ENCODE data around the gene SMARCC1.
"Not testable (repeated sequence)": the region's sequence is repeated elsewhere in the genome, so short reads cannot be mapped to it uniquely, and the experiment has no call there.

The SMARCC1 gene

DNA sequence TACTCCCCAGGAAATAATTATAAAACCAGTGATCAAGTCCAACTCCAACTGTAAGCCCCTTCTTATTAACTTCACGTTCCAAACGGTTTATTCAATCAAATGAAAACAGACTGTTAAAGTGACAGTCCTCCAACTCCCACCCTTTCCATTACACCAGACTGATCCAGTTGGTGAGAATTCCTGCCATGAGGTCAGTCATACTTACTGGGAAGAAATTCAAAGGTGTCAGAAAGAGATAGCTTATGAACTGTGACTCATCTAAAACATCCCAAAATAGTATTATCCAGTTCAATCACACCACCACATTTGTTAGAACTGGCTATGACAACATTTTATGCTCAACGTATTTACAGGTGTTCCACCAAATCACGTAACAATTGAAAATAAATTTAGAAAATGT, 19.5 kb downstream of the SMARCC1 start:
- no peak for DNase-seq

DNA sequence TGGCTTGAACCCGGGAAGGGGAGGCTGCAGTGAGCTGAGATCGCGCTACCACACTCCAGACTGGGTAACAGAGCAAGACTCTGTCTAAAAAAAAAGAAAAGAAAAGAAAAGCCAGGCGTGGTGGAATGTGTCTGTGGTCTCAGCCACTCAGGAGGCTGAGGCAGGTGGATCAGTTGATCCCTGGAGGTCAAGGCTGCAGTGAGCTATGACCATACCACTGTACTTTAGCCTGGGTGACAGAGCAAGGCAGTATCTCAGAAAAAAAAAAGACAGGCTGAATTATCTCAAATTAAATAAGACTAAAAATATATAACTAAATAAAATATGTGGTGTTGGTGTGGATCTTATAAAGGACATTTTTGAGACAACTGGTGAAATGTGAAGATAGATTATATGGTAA, 20.6 kb downstream of the SMARCC1 start:
- no peak for DNase-seq

DNA sequence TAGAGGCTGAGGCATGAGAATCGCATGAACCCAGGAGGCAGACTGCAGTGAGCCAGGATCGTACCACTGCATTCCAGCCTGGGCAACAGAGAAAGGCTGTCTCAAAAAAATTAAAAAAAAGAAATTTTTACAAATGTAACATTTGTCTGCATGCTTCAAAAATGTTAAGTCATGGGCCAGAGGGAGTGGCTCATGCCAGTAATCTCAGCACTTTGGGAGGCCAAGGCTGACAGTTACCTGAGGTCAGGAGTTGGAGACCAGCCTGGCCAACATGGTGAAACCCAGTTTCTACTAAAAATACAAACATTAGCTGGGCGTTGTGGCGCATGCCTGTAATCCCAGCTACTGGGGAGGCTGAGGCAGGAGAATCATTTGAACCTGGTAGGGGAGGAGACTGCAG, 21.5 kb downstream of the SMARCC1 start:
- DNase-seq: not testable (repeated sequence)

DNA sequence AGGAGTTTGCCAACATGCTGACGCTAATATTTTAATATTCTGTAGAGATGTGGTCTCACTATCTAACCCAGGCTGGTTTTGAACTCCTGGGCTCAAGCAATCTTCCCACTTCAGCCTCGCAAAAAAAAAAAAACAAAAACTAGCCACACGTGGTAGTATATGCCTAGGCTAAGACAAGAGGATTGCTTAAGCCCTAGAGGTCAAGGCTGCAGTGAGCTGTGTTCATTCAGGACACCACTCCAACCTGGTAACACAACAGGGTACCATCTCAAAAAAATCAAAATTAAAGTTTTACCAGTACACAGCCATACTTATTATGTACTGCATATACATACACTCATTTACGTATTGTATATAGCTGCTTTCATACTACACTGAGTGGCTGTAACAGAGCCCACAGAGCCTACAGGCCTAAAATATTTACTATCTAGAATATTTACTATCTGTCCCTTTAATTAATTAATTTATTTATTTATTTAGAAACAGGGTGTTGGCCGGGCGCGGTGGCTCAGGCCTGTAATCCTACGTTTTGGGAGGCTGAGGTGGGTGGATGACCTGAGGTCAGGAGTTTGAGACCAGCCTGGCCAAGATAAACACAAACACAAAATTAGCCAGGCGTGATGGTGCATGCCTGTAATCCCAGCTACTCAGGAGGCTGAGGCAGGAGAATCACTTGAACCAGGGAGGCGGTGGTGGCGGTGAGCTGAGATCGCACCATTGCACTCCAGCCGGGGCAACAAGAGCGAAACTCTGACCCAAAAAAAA, 23.2 kb downstream of the SMARCC1 start:
- DNase-seq: no peak

DNA sequence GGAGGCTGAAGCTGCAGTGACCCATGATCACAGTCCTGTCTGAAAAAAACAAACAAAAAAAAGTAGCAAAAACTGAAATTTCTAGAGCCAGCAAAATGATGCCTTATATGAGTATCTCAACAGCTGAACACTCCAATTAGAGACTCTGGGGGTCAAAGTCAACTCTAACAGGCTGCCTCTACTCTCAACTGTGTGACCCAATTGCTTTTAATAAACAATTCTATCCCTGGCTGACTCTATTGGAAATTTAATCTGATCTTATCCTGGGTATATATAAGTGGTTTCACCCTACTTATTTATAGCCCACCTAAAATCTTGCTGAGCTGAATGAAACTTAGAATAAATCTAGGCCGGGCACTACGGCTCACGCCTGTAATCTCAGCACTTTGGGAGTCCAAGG, 29.0 kb downstream of the SMARCC1 start:
- no peak for DNase-seq

DNA sequence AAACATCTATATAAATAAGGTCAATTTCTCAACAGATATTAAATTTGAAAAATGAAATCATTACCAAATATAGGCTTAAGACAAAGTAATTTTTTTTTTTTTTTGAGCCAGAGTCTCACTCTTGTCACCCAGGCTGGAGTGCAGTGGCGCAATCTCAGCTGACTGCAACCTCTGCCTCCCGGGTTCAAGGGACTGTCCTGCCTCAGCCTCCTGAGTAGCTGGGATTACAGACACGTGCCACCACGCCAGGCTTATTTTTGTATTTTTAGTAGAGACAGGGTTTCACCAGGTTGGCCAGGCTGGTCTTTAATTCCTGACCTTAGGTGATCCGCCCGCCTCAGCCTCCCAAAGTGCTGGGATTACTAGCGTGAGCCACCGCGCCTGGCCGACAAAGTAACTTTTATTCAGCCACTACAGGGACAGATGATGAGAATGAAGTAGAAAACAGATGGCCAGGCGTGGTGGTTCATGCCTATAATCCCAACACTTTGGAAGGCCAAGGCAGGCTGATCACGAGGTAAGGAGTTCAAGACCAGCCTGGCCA, 30.8 kb downstream of the SMARCC1 start:
- not testable (repeated sequence) for DNase-seq

DNA sequence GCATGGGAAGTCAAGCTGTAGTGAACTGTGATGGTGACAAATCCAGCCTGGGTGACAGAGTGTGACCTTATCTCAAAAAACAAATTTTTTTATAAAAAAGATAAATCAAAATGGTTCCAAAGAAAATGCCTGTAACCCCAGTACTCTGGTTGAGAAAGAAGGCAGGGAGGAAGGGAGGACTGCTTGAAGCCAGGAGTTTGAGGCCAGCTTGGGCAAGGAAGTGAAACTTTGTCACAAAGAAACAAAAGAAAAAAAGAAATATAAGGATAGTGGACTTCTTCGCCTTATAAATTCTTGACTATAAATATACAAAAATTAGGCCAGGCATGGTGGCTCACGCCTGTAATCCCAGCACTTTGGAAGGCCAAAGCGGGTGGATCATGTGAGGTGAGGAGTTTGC, 34.1 kb downstream of the SMARCC1 start:
- no peak for DNase-seq

DNA sequence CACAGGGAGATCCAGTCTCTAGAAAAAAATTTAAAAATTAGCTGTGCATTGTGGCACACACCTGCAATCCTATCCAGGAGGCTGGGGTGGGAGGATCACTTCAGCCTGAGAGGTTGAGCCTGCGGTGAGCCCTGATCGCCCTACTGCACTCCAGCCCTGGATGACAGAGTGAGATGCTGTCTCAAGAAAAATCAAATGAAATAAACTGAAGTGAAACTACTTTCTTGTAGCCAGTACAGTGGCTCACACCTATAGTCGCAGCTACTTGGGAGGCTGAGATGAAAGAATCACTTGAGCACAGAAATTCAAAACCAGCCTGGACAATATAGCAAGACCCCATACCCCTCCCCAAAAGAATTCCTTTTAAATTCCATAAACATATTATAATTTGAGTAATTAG, 35.4 kb downstream of the SMARCC1 start:
- DNase-seq: no peak

DNA sequence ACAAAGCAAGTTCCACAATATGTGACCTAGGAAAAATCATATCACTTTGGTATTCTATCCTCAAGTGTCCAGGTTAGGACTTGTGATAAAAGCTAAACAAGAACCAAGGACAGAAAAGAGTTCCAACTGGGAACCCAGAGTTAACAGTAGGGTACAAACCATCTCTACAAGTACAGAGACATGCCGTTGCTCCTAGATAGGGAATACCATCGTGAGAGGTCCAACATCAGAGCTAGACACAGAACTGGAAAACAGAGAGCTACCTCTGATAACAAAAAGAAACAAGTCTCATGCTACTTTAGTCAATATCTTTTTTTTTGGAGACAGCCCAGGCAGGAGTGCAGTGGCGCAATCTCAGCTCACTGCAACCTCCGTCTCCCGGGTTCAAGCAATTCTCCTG, 37.8 kb downstream of the SMARCC1 start:
- DNase-seq: no peak

DNA sequence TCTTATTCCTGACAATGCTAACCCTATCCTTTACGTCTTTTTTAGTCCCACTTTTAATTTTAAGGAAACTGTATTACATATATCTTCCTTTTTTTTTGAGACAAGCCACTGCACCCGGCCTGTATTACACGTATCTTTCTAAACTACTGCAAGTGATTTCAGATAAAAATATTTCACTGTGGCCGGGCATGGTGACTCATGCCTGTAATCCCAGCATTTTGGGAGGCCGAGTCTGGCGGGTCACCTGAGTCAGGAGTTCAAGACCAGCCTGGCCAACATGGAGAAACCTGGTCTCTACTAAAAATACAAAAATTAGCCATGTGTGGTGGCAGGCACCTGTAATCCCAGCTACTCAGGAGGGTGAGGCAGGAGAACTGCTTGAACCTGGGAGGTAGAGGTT, 38.3 kb downstream of the SMARCC1 start:
- DNase-seq: not testable (repeated sequence)

DNA sequence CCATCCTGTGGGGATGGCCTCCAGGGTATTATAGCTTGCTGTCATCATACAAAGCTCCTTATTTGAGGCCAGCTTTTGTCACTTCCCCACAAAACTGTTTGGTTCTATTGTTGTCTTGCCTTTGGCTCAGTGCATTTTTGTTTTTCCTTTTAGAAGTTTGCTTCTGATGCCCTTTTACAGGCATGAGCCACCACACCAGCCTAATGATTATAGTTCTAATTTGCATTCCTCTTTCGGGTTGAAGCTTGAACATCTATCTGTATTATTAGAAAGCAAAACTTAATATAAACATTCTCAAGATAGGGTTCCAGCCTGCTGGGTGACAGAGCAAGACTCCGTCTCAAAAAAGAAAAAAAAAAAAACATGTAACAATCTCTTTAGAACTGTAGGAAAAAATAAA, 39.8 kb downstream of the SMARCC1 start:
- no peak for DNase-seq

DNA sequence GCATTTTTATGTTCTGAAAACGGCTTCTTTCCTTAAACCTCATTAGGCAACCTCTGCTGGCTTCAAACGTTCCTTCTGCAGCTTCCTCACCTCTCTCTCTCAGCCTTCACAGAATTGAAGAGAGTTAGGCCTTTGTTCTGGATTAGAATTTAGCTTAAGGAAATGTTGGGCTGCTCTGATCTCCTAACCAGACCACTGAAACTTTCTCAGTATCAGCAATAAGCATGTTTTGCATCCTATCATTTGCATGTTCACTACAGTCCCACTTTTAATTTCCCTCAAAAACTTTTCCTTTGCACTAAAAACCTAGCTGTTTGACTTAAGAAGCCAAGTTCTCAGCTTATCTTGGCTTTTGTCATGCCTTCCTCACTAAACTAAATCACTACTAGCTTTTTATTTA, 49.5 kb downstream of the SMARCC1 start:
- DNase-seq: no peak

DNA sequence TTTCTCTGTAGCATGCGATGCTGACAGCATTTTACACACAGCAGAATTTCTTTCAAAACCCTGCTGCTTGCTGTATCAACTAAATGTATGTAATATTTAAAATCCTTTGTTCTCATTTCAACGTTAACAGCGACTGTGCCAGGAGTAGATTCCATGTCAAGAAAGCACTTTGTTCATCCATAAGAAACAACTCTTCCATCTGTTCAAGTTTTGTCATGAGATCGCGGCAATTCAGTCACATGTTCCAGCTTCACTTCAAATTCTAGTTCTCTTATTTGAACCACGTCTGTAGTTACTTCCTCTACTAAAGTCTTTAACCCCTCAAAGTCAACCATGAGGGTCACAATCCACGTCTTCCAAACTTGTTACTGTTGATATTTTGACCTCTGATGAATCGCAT, 50.6 kb downstream of the SMARCC1 start:
- DNase-seq: no peak

DNA sequence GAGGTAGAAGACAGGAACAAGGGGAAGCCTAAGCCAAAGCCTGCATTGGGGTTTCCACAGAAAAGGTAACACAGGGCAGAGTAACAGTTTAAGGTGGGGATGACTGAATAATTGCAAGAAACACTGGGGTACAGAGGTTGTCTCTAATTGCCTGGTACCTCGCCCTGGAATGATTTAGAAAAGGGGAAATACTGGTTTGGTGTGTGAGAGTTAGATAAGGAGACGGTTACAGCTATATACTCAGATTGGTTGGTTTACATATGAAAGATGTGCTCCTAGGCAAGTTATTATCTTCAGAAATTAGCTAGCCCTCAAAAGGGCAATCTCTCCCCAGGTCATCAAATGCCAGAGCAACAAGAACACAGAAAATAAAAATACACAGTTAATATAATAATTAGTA, 58.8 kb downstream of the SMARCC1 start:
- no peak for DNase-seq

DNA sequence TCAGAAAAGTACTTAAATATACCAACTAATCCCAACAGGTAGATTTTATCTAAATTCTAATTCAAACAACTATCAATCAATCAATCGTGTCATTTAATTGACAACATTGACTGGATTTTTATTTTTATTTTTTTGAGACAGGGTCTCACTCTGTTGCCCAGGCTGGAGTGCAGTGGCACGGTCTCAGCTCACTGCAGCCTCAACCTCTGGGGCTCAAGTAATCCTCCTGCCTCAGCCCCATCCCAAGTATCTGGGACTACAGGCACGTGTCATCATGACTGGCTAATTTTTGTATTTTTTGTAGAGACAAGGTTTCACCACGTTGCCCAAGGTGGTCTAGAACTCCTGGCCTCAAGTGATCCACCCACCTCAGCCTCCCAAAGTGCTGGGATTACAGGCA, 64.2 kb downstream of the SMARCC1 start:
- DNase-seq: not testable (repeated sequence)

DNA sequence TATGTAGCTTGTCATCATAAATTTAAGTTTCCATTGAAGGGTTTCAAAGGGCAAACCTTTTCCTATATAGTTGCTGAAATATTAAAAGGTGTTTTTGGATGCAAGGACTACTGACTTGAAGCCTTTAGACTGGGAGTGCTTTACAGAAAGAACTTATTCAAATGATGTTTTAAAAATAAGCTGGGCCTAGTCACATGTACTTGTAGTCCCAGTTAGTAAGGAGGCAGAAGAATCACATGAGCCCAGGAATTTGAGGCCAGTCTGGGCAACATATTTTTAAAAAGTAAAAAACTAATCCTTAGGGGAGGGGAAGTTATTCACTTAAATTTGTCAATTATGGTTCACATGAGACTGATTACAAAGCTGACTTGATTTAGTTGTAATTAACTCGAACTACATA, 65.0 kb downstream of the SMARCC1 start:
- no peak for DNase-seq

DNA sequence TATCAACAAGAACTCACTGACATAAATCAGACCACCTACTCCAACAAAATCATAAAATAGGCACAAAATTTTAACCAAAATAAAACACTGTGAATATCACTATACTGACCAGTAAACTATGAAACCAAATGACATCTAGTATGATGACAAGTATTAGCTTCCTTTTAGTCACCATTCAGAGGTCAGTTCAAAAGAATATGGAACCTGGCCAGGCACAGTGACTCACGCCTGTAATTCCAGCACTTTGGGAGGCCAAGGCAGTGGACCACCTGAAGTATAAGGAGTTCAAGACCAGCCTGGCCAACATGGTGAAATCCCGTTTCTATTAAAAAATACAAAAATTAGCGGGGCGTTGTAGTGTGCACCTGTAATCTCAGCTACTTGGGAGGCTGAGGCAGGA, 65.8 kb downstream of the SMARCC1 start:
- DNase-seq: no peak

DNA sequence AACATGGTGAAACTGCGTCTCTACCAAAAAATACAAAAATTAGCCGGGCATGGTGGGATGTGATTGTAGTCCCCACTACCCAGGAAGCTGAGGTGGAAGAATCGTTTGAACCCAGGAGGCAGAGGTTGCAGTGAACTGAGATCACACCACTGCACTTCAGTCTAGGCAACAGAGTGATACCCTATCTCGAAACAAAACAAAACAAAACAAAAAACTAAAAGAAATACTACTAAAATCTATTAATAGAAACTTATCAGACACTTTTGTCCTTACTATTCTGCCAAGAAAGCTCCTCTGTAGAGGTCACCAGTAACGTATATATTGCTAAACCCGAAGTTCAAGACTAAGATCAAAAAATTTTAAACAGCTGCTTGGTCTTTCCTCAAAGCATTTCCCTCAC, 67.1 kb downstream of the SMARCC1 start:
- DNase-seq: no peak

DNA sequence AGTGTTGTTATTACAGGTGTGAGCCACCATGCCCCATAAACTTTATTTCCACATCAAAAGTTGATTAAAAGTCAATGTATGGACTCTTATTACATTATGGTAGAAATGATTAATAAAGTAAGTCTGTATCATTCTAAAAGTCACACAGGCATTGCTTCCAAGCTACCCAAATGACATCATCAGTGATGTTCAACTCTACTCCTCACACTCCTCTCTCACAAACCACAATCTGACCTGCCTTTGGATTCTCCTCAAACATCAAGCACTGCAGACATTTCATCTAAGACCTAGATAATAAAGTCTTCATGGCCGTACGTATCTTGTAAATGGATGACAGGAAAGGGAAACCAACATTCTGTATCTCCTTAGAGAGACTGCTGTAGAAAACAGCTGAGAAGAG, 68.0 kb downstream of the SMARCC1 start:
- DNase-seq: no peak

DNA sequence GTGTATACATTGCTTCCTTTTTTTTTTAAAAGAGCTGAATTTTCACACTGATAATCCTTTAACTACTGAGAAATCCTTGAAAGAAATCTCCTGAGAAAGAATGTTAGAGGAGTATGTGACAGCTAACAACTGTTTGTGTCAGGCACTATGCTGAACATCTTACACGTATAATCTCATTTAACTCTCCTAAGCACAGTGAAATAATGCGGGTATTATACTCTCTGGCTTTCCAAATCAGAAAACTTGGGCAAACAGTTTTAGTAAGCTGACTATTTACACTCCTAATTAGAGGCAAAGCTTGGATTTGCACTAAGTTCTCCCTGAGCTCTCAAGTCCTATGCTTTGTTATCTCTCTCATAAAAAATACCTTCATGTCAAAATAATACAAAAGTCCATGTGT, 69.3 kb downstream of the SMARCC1 start:
- no peak for DNase-seq

DNA sequence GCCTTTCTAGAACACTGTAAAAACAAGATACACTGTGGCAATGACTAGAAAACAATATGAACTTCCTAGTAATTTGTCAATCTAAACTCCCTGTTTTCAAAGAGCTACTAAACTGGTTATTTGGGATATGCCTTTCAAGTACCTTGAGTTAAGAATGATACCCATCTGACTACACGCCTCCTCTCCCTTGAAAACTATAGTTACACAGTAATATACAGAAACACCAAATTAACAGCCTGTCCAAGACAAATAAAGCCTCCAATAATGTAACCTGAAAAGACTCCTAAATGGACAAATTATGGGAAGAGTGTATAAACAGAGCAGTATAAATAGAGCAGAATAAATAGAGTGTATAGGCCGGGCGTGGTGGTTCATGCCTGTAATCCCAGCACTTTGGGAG, 70.1 kb downstream of the SMARCC1 start:
- no peak for DNase-seq

DNA sequence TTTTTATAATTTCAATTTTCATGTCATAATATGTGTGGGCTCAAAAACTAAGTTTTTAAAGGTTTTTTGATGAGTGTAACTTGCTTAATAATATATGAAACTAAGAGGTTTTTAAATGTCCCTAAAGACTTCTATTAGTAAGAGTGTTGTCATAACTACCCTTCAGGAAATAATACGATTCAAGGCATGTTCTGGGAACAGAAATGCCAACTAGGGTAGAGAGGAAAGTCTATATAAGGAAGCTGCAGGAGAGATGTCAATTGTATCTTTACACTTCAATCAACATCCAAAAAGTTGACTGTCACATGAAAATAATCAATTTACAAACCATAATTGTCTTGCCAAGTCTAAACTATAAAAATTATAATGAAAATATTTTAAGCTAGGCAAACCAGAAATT, 76.3 kb downstream of the SMARCC1 start:
- no peak for DNase-seq

DNA sequence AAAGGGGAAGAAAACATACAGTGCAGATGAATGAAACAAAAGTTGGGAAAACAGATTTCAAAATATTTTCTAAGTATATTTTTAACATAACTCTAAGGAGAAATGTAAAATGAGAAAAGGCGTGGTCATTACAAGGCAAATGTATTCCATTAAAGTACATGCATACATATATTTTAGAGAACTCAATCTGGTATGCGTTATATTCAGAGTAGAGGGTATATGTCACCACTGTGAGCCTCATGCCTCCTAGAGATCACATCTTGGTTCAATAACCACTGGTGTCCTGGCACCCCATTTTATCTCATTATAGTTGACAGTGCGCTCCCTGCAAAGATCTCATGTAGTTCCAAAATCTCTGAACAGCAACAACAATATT, 77.5 kb downstream of the SMARCC1 start:
- no peak for DNase-seq

DNA sequence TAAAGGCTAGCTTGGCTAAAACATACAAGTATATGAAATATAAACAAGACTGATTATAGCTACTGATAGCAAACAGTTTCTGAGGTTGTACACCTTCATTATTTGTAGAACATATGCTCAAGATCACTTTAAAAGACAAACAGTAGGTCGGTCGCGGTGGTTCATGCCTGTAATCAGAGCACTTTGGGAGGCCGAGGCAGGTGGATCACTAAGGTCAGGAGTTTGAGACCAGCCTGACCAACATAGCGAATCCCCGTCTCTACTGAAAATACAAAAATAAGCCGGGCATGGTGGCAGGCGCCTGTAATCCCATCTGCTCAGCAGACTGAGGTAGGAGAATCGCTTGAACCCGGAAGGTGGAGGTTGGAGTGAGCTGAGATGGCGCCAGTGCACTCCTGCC, 80.3 kb downstream of the SMARCC1 start:
- DNase-seq: no peak

DNA sequence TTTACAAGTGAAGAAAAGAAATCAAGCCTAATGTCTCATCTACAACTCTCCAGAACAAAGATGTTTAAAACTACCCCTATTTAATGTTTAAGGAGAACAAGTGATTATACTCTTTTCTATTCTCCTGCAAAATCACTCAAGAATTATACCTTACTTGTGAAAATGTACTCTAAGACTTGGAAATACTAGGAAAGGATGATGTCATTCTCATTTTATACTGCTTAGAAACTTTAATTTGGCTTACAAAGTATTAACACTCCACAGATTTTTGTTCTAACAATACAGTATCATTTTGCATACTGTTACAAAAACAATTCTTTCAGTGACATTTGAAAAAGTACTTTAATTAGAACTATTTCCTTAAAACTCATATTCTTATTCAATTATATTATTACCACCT, 89.5 kb downstream of the SMARCC1 start:
- no peak for DNase-seq
